Measurements from ENCODE around the gene EIF4E.

- TF ChIP-seq POLR2AphosphoS5 (IDR thresholded peaks at IDR 0.05), result no peak
- no peak for TF ChIP-seq POLR2A (IDR thresholded peaks at IDR 0.05)
- TF ChIP-seq CTCF (IDR thresholded peaks at IDR 0.05), result no peak
Measured at GRCh38 chr4:98905297-98905696, 23.6 kb downstream of the EIF4E start.
